ENCODE data around the gene CRKL. TPM values are rescaled to one million over a fixed set of nuclear protein-coding genes. Genes with fewer than 3 reads are reported as not detected.

Gene CRKL
- total RNA-seq, 1 experiment from 2014 or later = 82.7 TPM

DNA sequence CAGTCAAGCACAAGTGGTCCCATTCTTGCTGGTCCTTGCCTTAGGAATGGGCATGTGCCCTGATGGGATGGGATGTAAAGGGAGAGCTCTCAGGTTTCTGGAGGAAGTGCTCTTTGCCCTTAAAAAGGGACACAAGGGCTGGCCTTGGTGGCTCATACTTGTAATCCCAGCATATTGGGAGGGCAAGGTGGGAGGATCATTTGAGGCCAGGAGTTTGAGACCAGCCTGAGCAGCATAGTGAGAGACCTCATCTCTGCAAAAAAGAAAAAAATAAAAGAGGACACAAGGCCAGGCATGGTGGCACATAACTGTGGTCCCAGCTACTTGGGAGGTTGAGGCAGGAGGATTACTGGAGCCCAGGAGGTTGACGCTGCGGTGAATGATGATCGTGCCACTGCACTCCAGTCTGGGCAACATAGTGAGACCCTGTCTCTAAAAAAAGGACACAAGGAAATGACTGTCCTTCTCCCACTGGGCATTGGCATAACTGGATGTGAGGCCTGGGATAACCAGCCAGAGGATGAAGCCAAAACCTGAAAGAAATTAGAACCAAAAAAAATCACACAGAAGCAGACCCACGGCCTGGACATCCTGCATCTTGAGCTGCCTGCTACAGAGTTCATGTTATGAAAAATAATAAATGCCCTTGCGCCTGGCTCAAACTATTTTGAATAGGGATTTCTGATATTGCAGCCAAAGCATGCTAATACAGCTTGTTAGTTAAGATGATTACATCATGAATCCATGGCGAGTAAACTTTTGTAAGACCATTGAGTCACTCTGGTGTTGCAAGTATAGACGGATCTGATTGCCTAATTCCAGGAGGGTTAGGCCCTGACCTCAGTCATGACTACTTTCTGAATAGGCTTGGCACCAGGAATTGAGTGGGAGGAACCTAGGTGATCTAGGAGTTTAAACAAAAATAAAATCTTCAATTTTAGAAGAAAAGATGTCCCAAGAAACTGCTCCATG lies 12.9 kb upstream of the CRKL start:
- H3K9me3 ChIP-seq = no peaks in the 10 kb centered on the region
- no peak overlapping the region for H3K4me3 ChIP-seq (ENCODE audit: low read depth, low read length)
- Mint-ChIP-seq H3K9me3 (ENCODE audit: unreplicated experiment) (no peaks in the 10 kb centered on the region), H3K4me3 (ENCODE audit: unreplicated experiment) (no peak overlapping the region), H3K27ac (ENCODE audit: unreplicated experiment) (no peak overlapping the region), H3K27me3 (ENCODE audit: insufficient read depth, unreplicated experiment) (peaks cover 3% of the 10 kb centered on the region), H3K4me1 (ENCODE audit: low read depth, unreplicated experiment) (no peaks in the 10 kb centered on the region), H3K36me3 (ENCODE audit: insufficient read depth, unreplicated experiment) (no peaks in the 10 kb centered on the region)
- no peaks in the 10 kb centered on the region for H3K36me3 ChIP-seq (ENCODE audit: control insufficient read depth, insufficient read depth, low read length)
- intact Hi-C loops (cut with micrococcal nuclease; ENCODE audit: unreplicated experiment) = no loop called here
- no peaks in the 10 kb centered on the region for H3K4me1 ChIP-seq
- BruUV-seq (replicated peaks) = no TSS peak
- TF ChIP-seq, protein P1, sequence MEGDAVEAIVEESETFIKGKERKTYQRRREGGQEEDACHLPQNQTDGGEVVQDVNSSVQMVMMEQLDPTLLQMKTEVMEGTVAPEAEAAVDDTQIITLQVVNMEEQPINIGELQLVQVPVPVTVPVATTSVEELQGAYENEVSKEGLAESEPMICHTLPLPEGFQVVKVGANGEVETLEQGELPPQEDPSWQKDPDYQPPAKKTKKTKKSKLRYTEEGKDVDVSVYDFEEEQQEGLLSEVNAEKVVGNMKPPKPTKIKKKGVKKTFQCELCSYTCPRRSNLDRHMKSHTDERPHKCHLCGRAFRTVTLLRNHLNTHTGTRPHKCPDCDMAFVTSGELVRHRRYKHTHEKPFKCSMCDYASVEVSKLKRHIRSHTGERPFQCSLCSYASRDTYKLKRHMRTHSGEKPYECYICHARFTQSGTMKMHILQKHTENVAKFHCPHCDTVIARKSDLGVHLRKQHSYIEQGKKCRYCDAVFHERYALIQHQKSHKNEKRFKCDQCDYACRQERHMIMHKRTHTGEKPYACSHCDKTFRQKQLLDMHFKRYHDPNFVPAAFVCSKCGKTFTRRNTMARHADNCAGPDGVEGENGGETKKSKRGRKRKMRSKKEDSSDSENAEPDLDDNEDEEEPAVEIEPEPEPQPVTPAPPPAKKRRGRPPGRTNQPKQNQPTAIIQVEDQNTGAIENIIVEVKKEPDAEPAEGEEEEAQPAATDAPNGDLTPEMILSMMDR (IDR thresholded peaks at IDR 0.05; ENCODE audit: insufficient read depth in 1 of 2, low read depth in 1 of 2, low read length in 1 of 2, severe bottlenecking in 1 of 2, unreplicated experiment in 1 of 2) = no peak
- CTCF ChIA-PET = interaction anchor here (0.6 to 1.2 kb wide), 2 partner anchors 11 to 19 kb away, joined by 3 to 8 read pairs; no protein-coding TSS in a partner anchor
- DNase-seq = no peak
- no peaks in the 10 kb centered on the region for H3K27me3 ChIP-seq (replicated peaks; ENCODE audit: control insufficient read depth, insufficient read depth, low read length)
- POLR2A ChIA-PET = no interaction called here

DNA sequence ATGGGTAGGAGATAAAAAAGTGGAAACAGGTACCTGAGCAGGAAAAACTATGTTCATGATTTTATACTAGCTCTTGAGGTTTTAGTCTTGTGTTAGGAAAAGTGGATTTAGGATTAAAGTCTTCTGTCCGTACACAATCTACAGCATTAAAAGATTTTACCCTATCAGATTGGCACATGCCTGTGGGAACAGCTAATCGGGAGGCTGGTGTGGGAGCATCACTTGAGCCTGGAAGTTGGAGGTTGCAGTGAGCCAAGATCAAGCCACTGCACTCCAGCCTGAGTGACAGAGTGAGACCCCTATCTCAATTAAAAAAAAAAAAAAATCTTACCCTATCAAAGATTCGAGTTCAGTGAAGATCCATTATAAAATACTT lies 12.2 kb upstream of the CRKL start:
- Histone ChIP-seq H3K27me3 (replicated peaks; ENCODE audit: control insufficient read depth, insufficient read depth, low read length) (no peaks in the 10 kb centered on the region), H3K36me3 (ENCODE audit: control insufficient read depth, insufficient read depth, low read length) (no peaks in the 10 kb centered on the region), H3K4me1 (no peaks in the 10 kb centered on the region), H3K9me3 (no peaks in the 10 kb centered on the region), H3K4me3 (ENCODE audit: low read depth, low read length) (no peak overlapping the region)
- no peak overlapping the region for H3K27ac Mint-ChIP-seq (ENCODE audit: unreplicated experiment)
- TF ChIP-seq, protein P1 (IDR thresholded peaks at IDR 0.05; ENCODE audit: insufficient read depth in 1 of 2, low read depth in 1 of 2, low read length in 1 of 2, severe bottlenecking in 1 of 2, unreplicated experiment in 1 of 2) = no peak
- CTCF ChIA-PET = interaction anchor here (0.6 to 1.2 kb wide), 2 partner anchors 11 to 19 kb away, joined by 3 to 8 read pairs; no protein-coding TSS in a partner anchor
- DNase-seq = no peak
- no peaks in the 10 kb centered on the region for H3K9me3 Mint-ChIP-seq (ENCODE audit: unreplicated experiment)
- H3K4me3 Mint-ChIP-seq (ENCODE audit: unreplicated experiment) = no peak overlapping the region
- POLR2A ChIA-PET = no interaction called here
- no peaks in the 10 kb centered on the region for H3K36me3 Mint-ChIP-seq (ENCODE audit: insufficient read depth, unreplicated experiment)
- no peaks in the 10 kb centered on the region for H3K4me1 Mint-ChIP-seq (ENCODE audit: low read depth, unreplicated experiment)
- no TSS peak for BruUV-seq (replicated peaks)
- peaks cover 3% of the 10 kb centered on the region for H3K27me3 Mint-ChIP-seq (ENCODE audit: insufficient read depth, unreplicated experiment)
- intact Hi-C loops (cut with micrococcal nuclease; ENCODE audit: unreplicated experiment) = no loop called here

DNA sequence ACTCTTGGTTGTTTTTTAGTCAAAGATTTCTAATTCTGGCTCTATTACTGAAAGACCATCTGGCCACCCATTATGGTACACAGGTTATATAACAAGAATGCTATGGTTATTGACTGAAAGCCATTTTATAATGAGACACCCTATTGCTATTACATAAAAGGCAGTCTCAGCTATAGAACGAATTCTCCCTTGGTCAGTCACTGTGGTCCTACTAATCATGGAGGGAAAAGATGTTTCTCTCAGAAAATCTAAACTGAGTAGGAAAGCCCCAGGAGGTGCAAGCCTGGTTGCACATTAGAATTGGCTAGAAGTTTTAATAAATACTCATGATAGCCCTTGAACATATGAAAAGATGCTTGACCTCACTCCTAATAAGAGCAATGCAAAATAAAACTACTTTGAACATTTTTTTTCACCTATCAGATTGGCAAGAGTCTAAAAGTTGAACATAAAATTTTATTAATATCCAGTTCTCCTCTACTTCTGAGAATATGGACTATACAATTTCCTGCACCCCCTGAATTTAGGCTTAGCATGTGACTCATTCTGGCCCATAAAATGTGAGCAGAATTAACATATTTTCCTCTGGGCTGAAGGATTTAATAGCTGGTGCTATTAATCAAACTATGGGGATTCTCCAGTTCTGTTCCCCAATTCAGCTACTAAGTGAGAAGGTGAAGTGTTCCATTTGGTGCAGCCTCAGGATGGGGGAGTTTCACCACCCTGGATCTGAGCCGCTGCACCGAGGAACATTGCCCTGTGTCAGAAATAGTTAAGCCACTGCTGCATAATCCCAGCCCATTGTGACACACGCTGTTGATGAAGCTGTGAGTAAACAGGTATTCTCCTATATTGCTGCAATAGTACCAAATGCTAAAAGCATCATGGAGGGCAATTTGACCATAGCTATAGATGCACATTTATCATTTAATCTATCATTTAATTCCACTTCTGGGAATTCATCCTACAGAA lies 11.5 kb upstream of the CRKL start:
- no peaks in the 10 kb centered on the region for H3K36me3 Mint-ChIP-seq (ENCODE audit: insufficient read depth, unreplicated experiment)
- H3K9me3 ChIP-seq = no peaks in the 10 kb centered on the region
- intact Hi-C loops (cut with micrococcal nuclease; ENCODE audit: unreplicated experiment) = no loop called here
- H3K27me3 ChIP-seq (replicated peaks; ENCODE audit: control insufficient read depth, insufficient read depth, low read length) = no peaks in the 10 kb centered on the region
- TF ChIP-seq, protein P1 (IDR thresholded peaks at IDR 0.05; ENCODE audit: insufficient read depth in 1 of 2, low read depth in 1 of 2, low read length in 1 of 2, severe bottlenecking in 1 of 2, unreplicated experiment in 1 of 2) = no peak
- BruUV-seq (replicated peaks) = no TSS peak
- H3K27me3 Mint-ChIP-seq (ENCODE audit: insufficient read depth, unreplicated experiment) = peaks cover 3% of the 10 kb centered on the region
- no peak for DNase-seq
- POLR2A ChIA-PET = interaction anchor here (0.7 kb wide), 1 partner anchor 20 kb away, joined by 5 read pairs; no protein-coding TSS in a partner anchor
- no peaks in the 10 kb centered on the region for H3K4me1 ChIP-seq
- H3K27ac Mint-ChIP-seq (ENCODE audit: unreplicated experiment) = no peak overlapping the region
- H3K9me3 Mint-ChIP-seq (ENCODE audit: unreplicated experiment) = no peaks in the 10 kb centered on the region
- CTCF ChIA-PET = interaction anchor here (1.2 kb wide), 1 partner anchor 20 kb away, joined by 3 read pairs; no protein-coding TSS in a partner anchor
- H3K4me3 Mint-ChIP-seq (ENCODE audit: unreplicated experiment) = no peak overlapping the region
- H3K36me3 ChIP-seq (ENCODE audit: control insufficient read depth, insufficient read depth, low read length) = no peaks in the 10 kb centered on the region
- H3K4me3 ChIP-seq (ENCODE audit: low read depth, low read length) = no peak overlapping the region
- H3K4me1 Mint-ChIP-seq (ENCODE audit: low read depth, unreplicated experiment) = no peaks in the 10 kb centered on the region
